ENCODE data around the gene ZNF438.

- TF ChIP-seq GATA2 (IDR thresholded peaks at IDR 0.05; ENCODE audit: low read depth, low read length) (no peak), GATA3 (IDR thresholded peaks at IDR 0.05; ENCODE audit: low read depth, low read length) (no peak)
Measured at GRCh38 chr10:30967650-30968410, 63.8 kb downstream of the ZNF438 start.

All from SH-SY5Y (cell line).